IMR-90 (cell line): ENCODE measurements around the gene PRSS23. TPM values are rescaled to one million over a fixed set of nuclear protein-coding genes. Genes with fewer than 3 reads are reported as not detected.

Source experiments
- ATAC-seq: fragments of 200-7000 bp; cut with Tn5 transposase; 2 replicates; pipeline ENCODE4 v1.9.1; 2020; ENCODE audit warnings: low read depth, mild to moderate bottlenecking, moderate library complexity
- BruUV-seq: library from RNA; stranded (reverse); fragments of 400-500 nt; replicated peaks from 2 replicates; lab custom pipeline; 2021; lab: Mats Ljungman, UMichigan
- CTCF ChIA-PET: fragments of 300-600 bp; formaldehyde crosslinking; extraction: SDS; loops from one replicate; lab custom pipeline; 2021; ENCODE audit warnings: antibody characterized with exemption; lab: Yijun Ruan, JAX
- POLR2A ChIA-PET: fragments of 300-600 bp; sonication (Branson Sonifier 250); formaldehyde crosslinking; loops from one replicate; lab custom pipeline; 2022; ENCODE audit warnings: antibody characterized with exemption; ENCODE audit not compliant: unreplicated experiment; lab: Charles Lee
- DNase-seq: peaks from one replicate; pipeline ENCODE4 v3.0.0; 2013
- H2AFZ ChIP-seq: replicated peaks from 2 replicates; pipeline ENCODE3; 2013; ENCODE audit warnings: low read length, mild to moderate bottlenecking; ENCODE audit not compliant: poor library complexity
- H2AK5ac ChIP-seq: 2 replicates; pipeline ENCODE4 v1.6.1; 2013; ENCODE audit warnings: low read depth, low read length, inconsistent platforms
- H2AK9ac ChIP-seq: replicated peaks from 2 replicates; pipeline ENCODE3; 2013; ENCODE audit warnings: mild to moderate bottlenecking, low read depth, low read length, moderate library complexity; ENCODE audit not compliant: poor library complexity
- H2BK120ac ChIP-seq: 2 replicates; pipeline ENCODE4 v1.6.1; 2013; ENCODE audit warnings: low read depth, low read length, inconsistent platforms
- H2BK15ac ChIP-seq: 3 replicates; pipeline ENCODE4 v1.6.1; 2013; ENCODE audit warnings: low read depth, low read length, inconsistent platforms
- H2BK20ac ChIP-seq: 2 replicates; pipeline ENCODE4 v1.6.1; 2013; ENCODE audit warnings: low read depth, mild to moderate bottlenecking, inconsistent platforms, low read length, moderate library complexity
- H2BK5ac ChIP-seq: 2 replicates; pipeline ENCODE4 v1.6.1; 2013; ENCODE audit warnings: mild to moderate bottlenecking, low read depth, low read length, inconsistent platforms; ENCODE audit not compliant: poor library complexity, severe bottlenecking
- H3K14ac ChIP-seq: replicated peaks from 2 replicates; pipeline ENCODE4 v1.6.1; 2013; ENCODE audit warnings: low read depth, low read length, inconsistent platforms
- H3K18ac ChIP-seq: 2 replicates; pipeline ENCODE4 v1.6.1; 2013; ENCODE audit warnings: low read depth, low read length, control low read depth
- H3K23ac ChIP-seq: 2 replicates; pipeline ENCODE4 v1.6.1; 2013; ENCODE audit warnings: low read depth, low read length, inconsistent platforms
- H3K27ac ChIP-seq: 2 replicates; pipeline ENCODE4 v1.5.1; 2013; ENCODE audit warnings: mild to moderate bottlenecking, control low read depth, low read length; ENCODE audit not compliant: insufficient read depth
- H3K27me3 ChIP-seq: 2 replicates; pipeline ENCODE4 v1.6.1; 2013; ENCODE audit warnings: low read length; ENCODE audit not compliant: control insufficient read depth, insufficient read depth
- H3K36me3 ChIP-seq: 2 replicates; pipeline ENCODE4 v1.6.1; 2013; ENCODE audit warnings: low read length, mixed read lengths; ENCODE audit not compliant: control insufficient read depth, insufficient read depth
- H3K4ac ChIP-seq: 2 replicates; pipeline ENCODE4 v1.6.1; 2013; ENCODE audit warnings: low read depth, low read length, inconsistent platforms
- H3K4me1 ChIP-seq: 2 replicates; pipeline ENCODE4 v1.6.1; 2013; ENCODE audit warnings: low read length, mixed read lengths; ENCODE audit not compliant: control insufficient read depth, insufficient read depth
- H3K4me2 ChIP-seq: 2 replicates; pipeline ENCODE4 v1.6.1; 2013; ENCODE audit warnings: low read depth, mild to moderate bottlenecking, control low read depth, low read length, moderate library complexity
- H3K4me3 ChIP-seq: 2 replicates; pipeline ENCODE4 v1.5.1; 2013; ENCODE audit warnings: low read depth, mild to moderate bottlenecking, control low read depth, low read length, moderate library complexity; ENCODE audit not compliant: insufficient read depth
- H3K56ac ChIP-seq: 2 replicates; pipeline ENCODE4 v1.6.1; 2013; ENCODE audit warnings: low read length, inconsistent platforms; ENCODE audit not compliant: insufficient read depth; ENCODE audit errors: extremely low read depth
- H3K79me1 ChIP-seq, 2 experiments: 2 replicates each; pipeline ENCODE4 v1.6.1; 2013; ENCODE audit warnings: low read length in 2 of 2, inconsistent platforms in 1 of 2, low read depth in 1 of 2
- H3K9ac ChIP-seq: 2 replicates; pipeline ENCODE4 v1.6.1; 2013; ENCODE audit warnings: low read depth, low read length, control low read depth
- H3K9me1 ChIP-seq: 2 replicates; pipeline ENCODE4 v1.6.1; 2013; ENCODE audit warnings: low read length, inconsistent platforms; ENCODE audit not compliant: insufficient read depth
- H3K9me3 ChIP-seq: 2 replicates; pipeline ENCODE4 v1.6.1; 2013; ENCODE audit warnings: low read length; ENCODE audit not compliant: control insufficient read depth, insufficient read depth
- H4K20me1 ChIP-seq: 2 replicates; pipeline ENCODE4 v1.6.1; 2013; ENCODE audit warnings: low read length, inconsistent platforms; ENCODE audit not compliant: insufficient read depth
- H4K5ac ChIP-seq: 2 replicates; pipeline ENCODE4 v1.6.1; 2013; ENCODE audit warnings: mild to moderate bottlenecking, low read depth, low read length, control low read depth
- H4K8ac ChIP-seq, 2 experiments: 2 replicates each; pipeline ENCODE4 v1.6.1; 2013; ENCODE audit warnings: low read depth in 2 of 2, low read length in 2 of 2, control low read depth in 1 of 2, inconsistent platforms in 1 of 2
- H4K91ac ChIP-seq: 2 replicates; pipeline ENCODE4 v1.6.1; 2013; ENCODE audit warnings: low read depth, low read length, inconsistent platforms; ENCODE audit not compliant: insufficient read depth
- CEBPB ChIP-seq: IDR thresholded peaks from 2 replicates; pipeline ENCODE4 v1.6.1; 2012; ENCODE audit warnings: low read depth, low read length, improper control_type of control experiment
- FOS ChIP-seq: fragments of 150-350 bp; IDR thresholded peaks from 2 replicates; pipeline ENCODE4 v1.6.1; 2016; ENCODE audit warnings: low read depth, low read length
- MAFK ChIP-seq: IDR thresholded peaks from 2 replicates; pipeline ENCODE4 v1.6.1; 2012; ENCODE audit warnings: low read depth, low read length, improper control_type of control experiment
- RCOR1 ChIP-seq: IDR thresholded peaks from 2 replicates; pipeline ENCODE4 v1.6.1; 2012; ENCODE audit warnings: mild to moderate bottlenecking, low read length, improper control_type of control experiment; ENCODE audit not compliant: insufficient replicate concordance
- SMC3 ChIP-seq: fragments of 150-350 bp; IDR thresholded peaks from 2 replicates; pipeline ENCODE4 v1.6.1; 2016; ENCODE audit warnings: low read depth, mild to moderate bottlenecking, antibody characterized with exemption, low read length, moderate library complexity
- WGBS, 2 experiments: methylation state at CpG; one replicate each; pipeline versions ENCODE4 v1.1.5 to v1.1.7; 2013; ENCODE audit warnings: missing lambda C conversion rate in 2 of 2; ENCODE audit not compliant: insufficient read length in 1 of 2; ENCODE audit errors: extremely low coverage in 2 of 2; 5-methylcytosine and 5-hydroxymethylcytosine counted together
- dilution Hi-C: fragments of 300-500 bp; cut with HindIII; formaldehyde crosslinking; loops from one replicate; pipeline ENCODE4 v1.14.3; 2018; ENCODE audit warnings: low sequenced_read_pairs; ENCODE audit not compliant: unreplicated experiment
- in situ Hi-C: fragments of 300-500 bp; cut with MboI; formaldehyde crosslinking; loops from 3 replicates; pipeline ENCODE4 v1.14.3; 2019; ENCODE audit warnings: low sequenced_read_pairs, inconsistent platforms, mixed read lengths
- intact Hi-C: fragments of 100-400 bp; cut with micrococcal nuclease; formaldehyde crosslinking; loops from 2 replicates; pipeline ENCODE4 v1.10.0; 2022
- polyA plus RNA-seq, 3 experiments: library from polyadenylated mRNA; depleted of rRNA; stranded (reverse); fragments of >200 nt; gene quantifications; 2 replicates each; pipeline ENCODE4 v1.2.3, GENCODE V29; 2012; ENCODE audit warnings: low replicate concordance in 1 of 3
- total RNA-seq: library from RNA; depleted of rRNA; stranded (reverse); fragments of >200 nt; gene quantifications from 2 replicates; pipeline ENCODE4 v1.2.3, GENCODE V29; 2012

The PRSS23 gene
- total and polyA plus RNA-seq, 2 of the 4 experiments (the other 2 are of a cell fraction) = 100 to 199 TPM

GRCh38 chr11:86798988-86799387 lies 1.4 kb upstream of the PRSS23 start:
- Histone ChIP-seq H2AK9ac (no peak overlapping the region), H3K4me3 (no peak overlapping the region), H4K5ac (no peak overlapping the region; the same call in 1 of the 2 replicates), H4K91ac (peak overlapping the region; percentile 67; the same call in 1 of the 2 replicates), H3K4ac (peak overlapping the region; percentile 78), H4K20me1 (no peaks in the 10 kb centered on the region), H2BK120ac (peak overlapping the region; percentile 84), H3K4me1 (peaks cover 21% of the 10 kb centered on the region), H2BK15ac (peak overlapping the region; percentile 87), H3K14ac (0 out of 2 replicates have a peak overlapping the region, but pooled peaks have one; percentile 23), H3K9me3 (no peaks in the 10 kb centered on the region), H3K23ac (peak overlapping the region; percentile 15; the same call in 1 of the 2 replicates), H3K79me1 (peaks cover 12 to 29% of the 10 kb centered on the region in 2 experiments), H2AFZ (peak overlapping the region; percentile 52), H3K9me1 (0 out of 2 replicates have a peak, but pooled peaks cover 3% of the 10 kb centered on the region), H3K9ac (peak overlapping the region; percentile 33; the same call in 1 of the 2 replicates), H2BK20ac (peak overlapping the region; percentile 81), H3K56ac (no peak overlapping the region), H3K27me3 (no peaks in the 10 kb centered on the region), H3K36me3 (no peaks in the 10 kb centered on the region), H4K8ac (peak overlapping the region; percentile 7 to 77; a peak in 2 of 4 replicates), H3K27ac (peak overlapping the region; percentile 13), H3K4me2 (peak overlapping the region; percentile 19; the same call in 1 of the 2 replicates), H2BK5ac (peak overlapping the region; percentile 83), H3K18ac (peak overlapping the region; percentile 55; the same call in 1 of the 2 replicates), H2AK5ac (no peak overlapping the region)
- dilution Hi-C loops (no loop called here), intact Hi-C loops (no loop called here), in situ Hi-C loops (no loop called here)
- no TSS peak for BruUV-seq
- ChIA-PET POLR2A (interaction anchor here (0.6 kb wide), 2 partner anchors 14 to 411 kb away, joined by 3 read pairs; no protein-coding TSS in a partner anchor), CTCF (interaction anchor here (0.6 to 1.6 kb wide), 8 partner anchors 12 to 342 kb away, joined by 3 to 5 read pairs (median 3); no protein-coding TSS in a partner anchor)
- TF ChIP-seq CEBPB (no peak), FOS (0 out of 2 replicates have a peak, but pooled peaks have one; percentile 51), RCOR1 (no peak), MAFK (peak; percentile 20; the same call in 1 of the 2 replicates), SMC3 (peak; percentile 19; the same call in 1 of the 2 replicates)
- ATAC-seq (peak; percentile 52), DNase-seq (peak; percentile 92)
- no CpG with 5 or more reads among the region's 5 CpGs for WGBS, 2 experiments
